Stimulated activated CD8-positive, alpha-beta memory T cell treated with anti-CD3 and anti-CD28 coated beads, Interleukin-15, amount 100 ng/mL, for 24 hours (primary cell): ENCODE measurements around the gene CPED1.

ENCODE experiments used
- DNase-seq: peaks from one replicate; pipeline ENCODE4 v3.0.0-alpha.2; 2020; ENCODE audit warnings: low read depth

CPED1 gene

DNA sequence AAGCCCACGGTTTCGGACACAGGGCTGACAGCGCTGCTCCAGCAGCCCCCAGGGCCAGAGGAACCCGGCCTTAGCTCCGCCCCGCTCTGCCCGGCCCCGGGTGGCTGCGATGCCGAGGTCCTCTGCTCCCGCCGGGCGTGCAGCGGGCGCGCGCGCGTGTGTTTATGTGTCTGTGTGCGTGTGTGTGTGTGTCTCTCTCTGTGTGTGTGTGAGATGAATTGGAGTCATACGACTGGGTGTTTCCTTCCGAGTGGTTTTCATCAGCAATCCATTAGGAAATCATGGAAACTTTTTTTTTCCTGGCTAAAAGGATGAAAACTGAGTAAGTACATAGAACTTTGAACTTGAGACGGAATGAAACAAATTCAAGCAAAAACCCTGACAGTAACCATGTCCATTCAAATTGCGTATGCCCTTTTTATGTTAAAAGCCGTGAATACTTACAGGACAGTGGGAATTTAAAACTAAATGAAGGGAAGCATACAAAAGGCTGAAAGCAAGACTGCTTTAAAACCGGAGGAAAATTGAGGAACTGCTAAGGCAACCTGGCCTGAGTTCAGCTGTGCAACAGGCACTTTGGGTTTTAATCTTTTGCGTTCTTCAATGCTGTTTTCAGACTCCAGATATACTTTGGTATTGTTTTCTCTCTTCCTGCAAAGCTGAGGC, at the start of gene CPED1:
TSS of gene CPED1 (plus strand) at position 121 of the 666 bp plus-strand sequence. CDS start 911 bp downstream, outside the sequence.
- no peak for DNase-seq

DNA sequence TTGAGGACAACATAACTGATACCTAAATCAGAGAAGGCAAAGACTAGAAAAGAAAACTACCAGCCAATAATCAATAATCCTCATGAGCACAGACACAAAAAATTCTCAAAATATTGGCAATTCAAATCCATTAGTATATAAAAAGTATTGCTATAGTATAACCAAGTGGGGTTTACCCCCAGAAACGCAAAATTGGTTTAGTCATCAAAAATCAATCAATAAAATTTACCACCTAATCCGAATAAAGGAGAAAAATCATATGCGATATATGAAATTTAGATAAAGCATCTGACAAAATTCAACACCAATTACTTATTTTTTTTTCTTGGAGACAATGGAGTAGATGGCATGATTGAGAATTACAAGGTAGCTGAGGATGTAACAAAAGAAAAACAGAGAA, 49.2 kb upstream of the CPED1 start:
- DNase-seq, result no peak

- no peak for DNase-seq
Measured at GRCh38 chr7:120941064-120941463, 47.4 kb upstream of the CPED1 start.

GRCh38 chr7:120941856-120942255, 46.7 kb upstream of the CPED1 start:
- no peak for DNase-seq

DNA sequence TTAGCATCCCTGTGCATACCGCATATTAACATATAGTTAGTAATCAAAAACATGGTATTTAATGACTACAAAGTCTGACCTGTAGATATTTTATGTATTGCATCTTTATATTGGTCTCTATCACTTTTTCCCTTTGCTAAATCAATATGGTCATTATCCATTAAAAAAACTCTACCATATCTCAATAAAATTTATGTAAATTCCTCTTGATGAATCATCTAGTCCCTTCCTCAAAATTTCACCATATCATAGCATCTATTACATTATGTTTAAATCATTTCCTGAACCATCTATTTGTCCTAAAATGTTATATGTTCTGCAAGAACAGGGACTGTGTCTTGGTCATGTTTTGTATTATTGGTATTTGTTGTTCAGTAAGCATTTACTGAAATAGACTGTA, 45.6 kb upstream of the CPED1 start:
- DNase-seq, result no peak

DNA sequence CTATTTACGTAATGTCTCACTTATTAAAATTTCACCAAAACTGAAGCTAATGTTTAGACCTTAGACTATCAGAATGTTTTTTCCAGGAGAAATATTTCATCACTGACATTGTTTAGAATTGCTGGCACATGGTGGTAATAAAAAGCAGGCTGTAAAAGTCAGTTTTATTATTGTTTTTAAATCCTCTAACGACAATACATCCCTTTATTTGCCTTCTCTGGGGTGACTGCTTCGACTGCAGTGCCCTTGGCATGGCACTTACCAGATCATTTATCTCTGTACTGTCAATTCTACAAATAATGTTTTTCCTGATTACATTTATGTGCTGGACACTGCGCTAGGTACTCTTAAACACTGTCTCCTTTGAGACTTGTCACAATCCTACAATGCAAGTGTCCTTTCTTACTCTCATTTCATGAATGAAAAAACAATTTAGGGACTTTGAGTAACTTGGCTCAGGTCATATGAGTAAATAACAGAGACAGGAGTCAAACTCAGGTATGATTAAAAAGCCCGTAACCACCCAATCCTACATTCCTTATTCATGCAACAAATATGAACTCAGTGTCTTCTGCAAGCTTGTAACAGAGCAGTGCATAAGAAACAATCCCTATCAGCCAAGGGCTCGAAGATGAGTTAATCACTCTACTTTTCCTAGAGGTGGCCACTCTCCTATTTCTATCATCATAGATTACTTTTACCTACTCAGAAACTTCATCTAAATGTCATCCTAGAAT, 43.5 kb upstream of the CPED1 start:
- no peak for DNase-seq

DNA sequence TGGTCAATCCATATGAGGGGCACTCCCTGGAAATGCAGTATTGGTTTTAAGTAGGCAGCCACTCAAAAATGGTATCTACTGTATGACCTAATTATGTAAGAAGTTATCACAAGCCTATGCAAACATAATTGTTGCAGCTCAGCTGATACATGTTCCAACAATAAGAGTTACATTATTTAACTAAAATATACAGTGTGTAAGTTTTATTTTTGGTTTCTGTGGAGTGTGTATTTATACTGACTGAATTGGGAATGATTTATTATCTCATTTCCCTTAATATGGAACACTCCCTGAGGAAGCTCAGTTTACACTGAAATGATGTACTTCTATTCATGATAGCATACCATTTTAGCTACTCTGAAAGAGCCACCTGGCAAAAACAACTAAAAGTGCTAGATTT, 40.5 kb upstream of the CPED1 start:
- no peak for DNase-seq

GRCh38 chr7:120949393-120949911, 39.1 kb upstream of the CPED1 start:
- DNase-seq, result no peak

DNA sequence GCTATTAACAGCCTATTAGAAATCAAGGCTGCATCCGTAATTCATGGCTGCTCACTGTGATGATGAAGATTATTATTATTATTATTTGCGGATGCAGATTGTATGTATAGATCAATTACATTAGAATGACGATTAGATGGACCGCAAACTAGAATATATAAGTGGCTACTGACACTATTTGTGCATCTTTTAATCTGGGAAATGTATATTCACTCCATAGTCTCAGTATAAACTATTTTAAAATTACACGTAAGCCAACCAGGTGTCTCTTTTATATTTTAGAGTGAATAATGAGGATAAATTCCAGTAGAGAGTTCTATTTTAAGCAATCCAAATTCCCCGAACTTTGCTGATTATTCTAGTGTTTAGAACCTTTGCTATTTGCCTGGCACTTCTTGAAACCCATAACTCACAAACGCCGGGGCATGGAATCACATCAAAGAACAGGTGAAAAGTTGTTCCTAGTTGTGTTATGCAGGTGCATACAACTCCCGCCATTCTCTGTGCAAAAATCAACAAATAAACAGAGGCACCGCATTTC, 38.4 kb upstream of the CPED1 start:
- DNase-seq, result no peak

GRCh38 chr7:120950539-120951308, 37.8 kb upstream of the CPED1 start, which contains the start of gene ING3:
TSS of gene ING3 (plus strand) at chr7:120950777. CDS start at chr7:120950897, 120 bp downstream.
- peak; percentile 98 for DNase-seq

GRCh38 chr7:120951309-120951699, 37.2 kb upstream of the CPED1 start:
- DNase-seq, result no peak

DNA sequence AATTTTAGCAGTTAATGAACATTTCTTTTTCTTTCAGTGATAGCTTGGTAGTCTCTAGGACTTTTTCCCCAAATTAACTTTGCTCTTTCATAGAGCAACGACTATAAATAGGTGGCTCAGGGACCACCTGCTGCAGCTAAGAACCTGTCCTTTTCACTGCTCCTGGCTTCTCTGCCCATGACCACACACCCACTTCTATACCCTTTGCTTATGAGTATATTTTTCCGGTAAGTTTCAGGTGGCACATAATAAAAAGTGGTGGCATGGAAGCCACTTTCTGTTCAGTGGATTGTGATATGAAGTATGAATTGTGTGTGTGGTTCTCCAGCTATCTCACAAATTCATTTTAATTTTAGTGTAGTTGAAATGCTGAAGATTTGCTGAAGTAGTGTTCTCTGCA, 36.7 kb upstream of the CPED1 start:
- DNase-seq, result no peak

DNA sequence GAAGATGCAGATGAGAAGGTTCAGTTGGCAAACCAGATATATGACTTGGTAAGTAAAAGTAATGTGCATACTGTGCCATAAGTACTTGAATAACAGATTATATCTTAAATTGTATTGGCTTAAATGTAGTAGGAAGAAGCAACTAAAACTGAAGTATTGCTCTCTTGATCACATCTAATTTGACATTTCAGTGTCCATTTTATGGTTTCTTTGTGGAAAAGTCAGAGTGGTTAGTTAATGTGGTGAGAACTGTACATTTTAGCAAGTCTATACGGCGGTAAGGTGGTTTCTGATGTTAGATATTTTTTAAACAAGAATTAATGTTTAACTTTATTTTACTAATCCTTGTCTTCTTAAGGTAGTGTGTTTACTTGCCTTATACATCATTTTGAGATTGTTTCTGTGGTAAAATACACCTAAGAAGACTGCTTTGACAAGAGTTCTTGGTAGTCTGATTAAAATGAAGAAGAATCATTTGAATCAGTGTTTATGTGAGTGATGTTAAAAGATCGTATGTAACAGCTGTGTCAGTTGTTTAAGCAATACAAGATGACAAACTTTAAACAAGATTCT, 32.8 kb upstream of the CPED1 start:
- no peak for DNase-seq

DNA sequence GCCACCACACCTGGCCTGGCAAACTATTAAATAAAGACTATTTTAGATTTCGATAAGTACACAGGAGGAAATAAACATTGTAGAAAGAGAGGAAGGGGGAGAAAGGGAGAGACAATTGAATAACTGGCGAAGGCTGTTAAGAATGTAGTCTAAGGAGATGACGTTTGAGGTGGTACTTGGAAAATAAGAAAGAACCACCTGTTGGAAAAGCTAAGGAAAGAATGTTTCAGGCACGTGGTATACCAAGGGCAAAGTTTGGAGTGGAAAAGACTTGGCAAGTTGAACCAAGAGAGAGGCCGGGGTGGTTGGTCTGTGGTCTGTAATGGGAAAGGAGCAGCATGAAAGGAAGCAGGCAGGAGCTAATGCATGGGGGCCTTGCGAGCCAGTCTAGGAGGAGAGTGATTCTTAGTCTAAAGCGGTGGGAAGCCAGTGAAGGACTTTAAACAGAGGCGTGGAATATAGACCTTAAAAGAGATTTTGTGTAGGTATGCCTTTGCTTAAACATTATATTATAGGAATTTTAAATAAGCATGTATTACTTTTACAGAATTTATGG, 28.5 kb upstream of the CPED1 start:
- DNase-seq, result no peak

DNA sequence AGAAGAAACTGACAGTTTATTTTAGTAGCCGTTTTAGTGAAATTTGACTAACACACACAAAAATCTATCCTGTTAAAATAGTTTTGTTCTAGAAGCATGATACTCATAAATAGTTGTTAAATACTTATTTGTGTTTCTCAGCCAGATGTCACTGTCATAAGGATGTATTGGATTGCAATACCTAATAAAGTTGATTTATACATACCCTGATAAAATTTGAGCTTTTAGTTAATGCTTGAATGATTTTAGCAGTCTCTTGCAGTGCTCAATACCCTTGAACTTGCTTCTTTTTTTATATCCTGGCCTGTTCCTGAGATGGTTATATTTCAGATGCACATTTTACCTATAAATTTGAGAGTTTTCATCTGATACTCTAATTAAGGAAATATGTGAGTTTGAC, 27.8 kb upstream of the CPED1 start:
- DNase-seq, result no peak

DNA sequence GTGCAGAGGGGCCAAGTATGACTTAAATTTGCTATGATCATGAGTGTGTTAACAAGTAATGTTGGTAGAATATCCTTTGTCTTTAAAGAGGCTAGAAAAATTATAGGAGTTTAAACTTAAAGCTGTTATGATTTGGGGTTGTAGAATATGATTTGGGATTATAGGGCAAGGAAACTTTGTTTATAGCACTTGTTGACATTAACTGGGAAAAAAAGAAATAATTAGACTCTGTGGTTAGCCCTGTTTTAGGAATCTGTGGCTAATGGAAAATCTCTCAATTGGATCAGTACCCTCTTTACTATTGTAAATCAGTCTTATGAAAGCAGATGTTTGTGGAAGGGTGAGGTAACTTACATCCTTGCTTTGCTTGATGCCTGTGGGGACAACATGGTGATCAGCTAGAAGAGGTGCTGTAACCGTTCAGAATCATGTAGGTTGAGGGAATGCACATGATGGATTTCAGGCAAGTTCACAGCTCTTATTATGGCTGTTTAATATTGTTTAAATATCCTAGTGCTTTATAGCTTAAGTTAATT, 26.8 kb upstream of the CPED1 start:
- DNase-seq, result no peak

- DNase-seq, result no peak
Measured at GRCh38 chr7:120964088-120964487, 24.4 kb upstream of the CPED1 start.

DNA sequence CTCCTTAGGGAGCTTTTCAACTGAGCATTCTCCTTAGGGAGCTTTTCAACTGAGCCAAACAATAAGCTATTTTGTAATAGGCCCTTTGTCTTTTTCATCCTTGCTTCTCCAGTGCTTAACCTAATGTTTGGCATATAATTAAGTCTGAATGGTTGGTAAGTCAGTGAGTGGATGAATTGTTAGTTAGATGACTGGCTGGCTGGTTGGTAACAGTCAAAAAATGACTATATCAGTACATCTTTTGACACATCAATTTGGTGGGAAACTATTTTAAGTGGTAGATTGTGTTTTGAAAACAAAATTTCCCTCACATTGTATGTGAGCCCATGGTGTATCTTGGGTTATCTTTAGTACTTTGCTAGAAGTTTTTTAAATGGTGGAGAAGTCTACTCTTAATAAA, 21.6 kb upstream of the CPED1 start:
- no peak for DNase-seq

DNA sequence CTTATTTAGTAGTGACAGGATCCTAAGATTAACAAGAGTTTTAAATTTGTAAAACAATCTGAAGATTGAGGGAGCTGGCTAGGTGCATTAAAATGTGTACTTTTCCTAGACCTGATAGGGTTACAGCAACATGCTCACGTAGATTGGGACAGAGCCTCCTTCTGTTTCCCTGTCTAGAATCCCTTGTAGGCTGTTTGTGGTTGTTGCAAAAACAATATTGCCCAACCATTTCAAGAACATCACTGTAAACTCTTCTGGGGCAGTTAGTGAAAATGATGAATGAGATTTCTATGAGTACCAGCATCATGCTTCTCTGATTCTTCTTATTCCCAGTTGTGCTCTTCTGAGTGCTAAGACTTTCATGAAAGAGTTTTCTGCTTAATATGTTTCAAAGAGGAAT, 14.7 kb upstream of the CPED1 start:
- DNase-seq, result no peak

DNA sequence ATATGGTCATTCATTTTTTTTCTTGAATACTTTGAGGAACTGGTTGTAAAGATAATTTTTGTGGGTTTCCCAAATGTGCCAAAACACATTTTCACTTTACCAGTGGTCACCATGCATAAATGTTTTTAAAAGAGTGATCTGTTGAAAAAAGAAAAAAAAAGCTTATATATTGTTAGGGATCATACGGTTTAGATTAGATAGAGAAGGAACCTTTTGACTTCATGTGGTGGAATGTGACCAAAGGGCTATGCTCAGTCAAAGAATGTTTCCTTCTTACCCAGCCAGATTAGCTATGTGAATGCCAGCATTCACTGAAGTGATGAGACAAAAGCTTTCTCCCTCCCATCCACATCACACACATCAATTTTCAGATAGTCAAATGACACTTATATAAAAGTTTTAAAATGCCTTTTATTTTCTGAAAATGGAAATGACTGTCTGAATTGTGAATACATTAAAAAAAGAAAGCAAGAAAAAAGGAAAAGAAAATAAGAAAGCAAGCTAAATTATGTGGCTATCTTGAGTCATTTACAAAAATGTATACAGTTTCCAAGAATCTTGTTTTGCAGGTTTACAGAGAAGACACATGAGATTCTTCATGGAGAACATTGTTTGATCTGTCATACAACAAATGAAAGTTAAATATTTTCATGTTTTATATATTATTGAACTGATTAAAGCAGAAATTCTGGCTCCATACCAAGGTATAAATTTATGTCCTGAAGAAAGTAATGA, 8.6 kb upstream of the CPED1 start:
- DNase-seq, result no peak

GRCh38 chr7:120981117-120981516, 7.4 kb upstream of the CPED1 start:
- no peak for DNase-seq
